ENCODE data around the gene DPT.

The DPT gene

DNA sequence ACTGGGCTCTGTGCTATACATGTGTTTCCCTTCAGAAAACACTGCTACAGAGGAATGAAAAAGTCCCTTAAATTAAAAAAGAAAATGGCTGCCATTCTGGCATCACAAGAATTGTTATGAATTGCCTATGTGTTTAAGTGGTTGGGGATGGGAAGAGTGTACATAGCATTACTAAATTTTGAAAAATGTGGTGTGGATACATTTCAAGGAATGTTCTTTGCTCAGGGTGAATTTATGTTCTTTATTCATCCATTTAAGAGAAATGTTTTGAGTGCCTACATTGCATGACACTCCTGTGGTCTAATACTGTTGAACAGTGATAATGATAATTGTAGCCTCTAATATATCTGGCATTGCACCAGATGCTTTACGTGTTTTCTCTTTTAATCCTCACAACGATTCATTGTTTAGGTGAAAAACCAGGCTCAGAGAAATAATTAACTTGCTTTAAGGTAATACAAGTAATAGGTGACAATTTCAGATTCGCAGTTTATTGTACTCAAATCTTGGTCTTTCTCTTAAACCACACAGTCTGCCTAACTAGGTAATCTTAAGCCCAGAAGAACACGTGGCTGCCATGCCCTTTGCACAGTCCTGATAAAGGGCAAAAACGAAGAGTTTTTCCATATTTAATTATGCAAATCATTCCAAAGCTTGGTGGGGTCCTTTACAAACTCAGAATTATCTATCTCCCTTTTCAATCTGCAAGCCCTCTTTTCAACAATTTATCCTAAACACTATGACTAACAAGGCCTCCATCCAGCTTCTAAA, 31.5 kb downstream of the DPT start:
- in situ Hi-C loops (cut with MboI; ENCODE audit: low pct_unique_long_range_greater_than_20kb, low sequenced_read_pairs, unreplicated experiment), result no loop called here
- TF ChIP-seq, protein P1, sequence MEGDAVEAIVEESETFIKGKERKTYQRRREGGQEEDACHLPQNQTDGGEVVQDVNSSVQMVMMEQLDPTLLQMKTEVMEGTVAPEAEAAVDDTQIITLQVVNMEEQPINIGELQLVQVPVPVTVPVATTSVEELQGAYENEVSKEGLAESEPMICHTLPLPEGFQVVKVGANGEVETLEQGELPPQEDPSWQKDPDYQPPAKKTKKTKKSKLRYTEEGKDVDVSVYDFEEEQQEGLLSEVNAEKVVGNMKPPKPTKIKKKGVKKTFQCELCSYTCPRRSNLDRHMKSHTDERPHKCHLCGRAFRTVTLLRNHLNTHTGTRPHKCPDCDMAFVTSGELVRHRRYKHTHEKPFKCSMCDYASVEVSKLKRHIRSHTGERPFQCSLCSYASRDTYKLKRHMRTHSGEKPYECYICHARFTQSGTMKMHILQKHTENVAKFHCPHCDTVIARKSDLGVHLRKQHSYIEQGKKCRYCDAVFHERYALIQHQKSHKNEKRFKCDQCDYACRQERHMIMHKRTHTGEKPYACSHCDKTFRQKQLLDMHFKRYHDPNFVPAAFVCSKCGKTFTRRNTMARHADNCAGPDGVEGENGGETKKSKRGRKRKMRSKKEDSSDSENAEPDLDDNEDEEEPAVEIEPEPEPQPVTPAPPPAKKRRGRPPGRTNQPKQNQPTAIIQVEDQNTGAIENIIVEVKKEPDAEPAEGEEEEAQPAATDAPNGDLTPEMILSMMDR (IDR thresholded peaks at IDR 0.05; ENCODE audit: extremely low read depth, insufficient read depth, missing control alignments), result no peak
- no peak for DNase-seq (ENCODE audit: low spot score)

DNA sequence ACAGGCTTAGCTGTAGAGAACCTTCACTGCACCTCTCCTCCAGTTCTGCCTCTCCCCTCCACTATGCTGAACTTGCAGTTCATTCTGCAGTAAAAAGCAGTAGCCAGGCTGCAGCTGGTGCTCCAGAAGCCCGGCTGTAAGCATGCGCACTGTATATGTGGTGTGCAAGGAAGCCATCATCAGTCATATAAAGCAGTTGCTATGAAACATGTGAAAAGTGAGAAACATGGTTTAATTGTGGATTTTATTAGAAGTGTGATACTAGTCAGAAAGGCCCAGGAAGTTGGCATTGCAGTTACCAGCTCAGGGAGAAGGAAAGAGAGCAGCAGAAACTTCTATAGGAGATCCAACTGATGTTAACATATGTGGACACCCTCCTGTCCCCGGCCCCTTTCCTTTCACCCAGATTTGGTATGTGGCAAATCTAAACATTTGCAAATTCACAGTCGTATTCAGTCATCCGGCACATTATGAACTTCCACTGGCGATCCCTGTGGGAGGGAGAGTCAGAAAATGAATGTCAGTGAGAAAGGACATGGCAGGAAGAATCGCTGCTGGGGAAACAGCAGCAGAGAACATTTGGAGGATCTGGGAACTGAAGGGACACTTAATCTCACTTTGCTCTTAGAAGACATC, 32.8 kb downstream of the DPT start:
- in situ Hi-C loops (cut with MboI; ENCODE audit: low pct_unique_long_range_greater_than_20kb, low sequenced_read_pairs, unreplicated experiment), result no loop called here
- TF ChIP-seq, protein P1 (IDR thresholded peaks at IDR 0.05; ENCODE audit: extremely low read depth, insufficient read depth, missing control alignments), result no peak
- DNase-seq (ENCODE audit: low spot score), result no peak

DNA sequence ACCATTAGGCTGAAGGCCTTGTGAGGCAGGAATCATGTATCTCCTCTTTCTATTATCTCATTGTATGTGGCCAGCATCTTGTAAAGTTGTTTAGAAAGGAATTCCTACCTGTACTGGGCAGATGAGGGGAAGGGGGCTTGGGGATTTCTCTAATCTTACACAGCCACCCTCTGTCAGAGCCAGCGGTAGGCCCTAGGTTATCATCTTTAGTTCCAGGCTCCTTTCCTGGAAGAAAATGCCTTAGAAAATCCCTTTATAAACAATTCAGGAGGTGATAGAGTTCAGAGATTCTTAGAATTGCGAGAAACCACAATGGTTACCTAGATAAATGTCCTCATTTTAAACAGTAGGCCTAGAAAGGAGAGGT, 35.2 kb downstream of the DPT start:
- TF ChIP-seq, protein P1 (IDR thresholded peaks at IDR 0.05; ENCODE audit: extremely low read depth, insufficient read depth, missing control alignments), result no peak
- DNase-seq (ENCODE audit: low spot score), result no peak

DNA sequence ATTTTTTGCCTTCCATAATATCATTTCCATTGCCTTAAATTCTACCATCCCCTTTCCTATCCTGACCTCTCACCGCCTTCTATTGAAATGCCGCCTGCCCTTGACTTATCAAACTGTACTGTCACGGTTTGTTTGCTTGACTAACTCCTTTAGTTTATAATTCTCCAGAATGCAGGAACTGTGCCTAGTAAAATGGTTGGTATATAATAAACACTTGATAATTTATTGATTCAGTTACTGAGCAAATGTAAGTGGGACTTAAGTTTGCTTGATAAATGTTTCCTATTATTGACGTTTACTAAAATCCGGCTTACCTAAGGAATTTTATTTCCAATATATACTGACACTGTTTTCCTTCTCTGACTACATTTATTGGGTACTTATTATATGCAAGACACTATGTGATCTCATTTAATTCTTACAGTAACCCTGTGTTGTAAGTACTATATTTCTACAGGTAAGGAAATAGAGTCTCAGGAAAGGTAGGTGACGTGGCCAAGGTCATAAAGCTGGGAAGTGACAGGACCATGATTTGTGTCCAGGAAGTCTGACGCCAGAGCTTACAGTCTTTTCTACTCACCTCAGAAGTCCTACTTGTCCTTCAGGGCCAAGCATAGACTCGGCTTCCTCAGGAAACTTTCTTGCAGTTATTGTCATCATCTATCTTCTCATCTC, 35.7 kb downstream of the DPT start:
- DNase-seq (ENCODE audit: low spot score), result no peak
- TF ChIP-seq, protein P1 (IDR thresholded peaks at IDR 0.05; ENCODE audit: extremely low read depth, insufficient read depth, missing control alignments), result no peak
- in situ Hi-C loops (cut with MboI; ENCODE audit: low pct_unique_long_range_greater_than_20kb, low sequenced_read_pairs, unreplicated experiment), result no loop called here

More for the DNA sequence above, 35.2 kb downstream of the DPT start:
- in situ Hi-C loops (cut with MboI; ENCODE audit: low pct_unique_long_range_greater_than_20kb, low sequenced_read_pairs, unreplicated experiment), result no loop called here

DNA sequence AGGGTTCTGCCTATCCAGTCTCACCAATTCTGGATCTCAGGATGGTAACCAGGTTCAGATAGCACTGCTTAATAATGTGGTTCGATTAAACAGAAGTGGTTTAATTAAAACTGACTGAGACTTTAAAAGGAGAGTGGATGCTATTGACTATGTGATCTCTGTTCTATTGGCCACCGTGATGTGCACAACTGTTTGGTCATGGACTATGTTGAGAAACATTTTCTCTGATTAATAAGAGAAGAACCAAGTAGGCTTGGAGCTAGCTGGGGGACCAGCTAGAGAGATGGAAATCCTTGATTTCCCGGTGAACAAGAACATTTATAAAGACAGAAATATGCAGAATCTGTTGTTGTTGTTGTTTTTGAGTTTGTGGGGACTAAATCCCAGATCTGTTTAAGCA, 36.5 kb downstream of the DPT start:
- TF ChIP-seq, protein P1 (IDR thresholded peaks at IDR 0.05; ENCODE audit: extremely low read depth, insufficient read depth, missing control alignments), result no peak
- in situ Hi-C loops (cut with MboI; ENCODE audit: low pct_unique_long_range_greater_than_20kb, low sequenced_read_pairs, unreplicated experiment), result no loop called here
- DNase-seq (ENCODE audit: low spot score), result no peak

DNA sequence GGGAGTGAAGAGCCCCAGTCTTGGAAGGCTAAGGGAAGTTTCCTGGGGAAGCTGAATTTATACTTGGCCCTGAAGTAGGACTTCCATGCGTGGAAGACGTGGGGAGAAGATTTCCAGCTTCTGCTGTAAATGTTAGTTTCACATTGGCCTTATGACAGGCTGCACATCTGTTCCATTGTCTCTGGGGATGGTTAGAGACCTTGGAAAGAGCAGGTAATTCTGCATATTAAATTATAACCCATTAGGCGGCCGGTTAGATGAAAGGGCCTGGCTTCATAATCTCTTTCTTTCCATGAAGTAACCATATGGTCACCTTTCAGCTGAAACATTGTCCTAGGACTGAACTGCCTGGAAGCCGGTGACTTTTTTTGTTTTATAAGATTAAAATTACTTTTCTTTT, 37.5 kb downstream of the DPT start:
- no peak for DNase-seq (ENCODE audit: low spot score)
- in situ Hi-C loops (cut with MboI; ENCODE audit: low pct_unique_long_range_greater_than_20kb, low sequenced_read_pairs, unreplicated experiment), result no loop called here
- TF ChIP-seq, protein P1 (IDR thresholded peaks at IDR 0.05; ENCODE audit: extremely low read depth, insufficient read depth, missing control alignments), result no peak
